HEK293T (cell line): Measurements from ENCODE around the gene MORN5.

Experiments
- ARNT ChIP-seq: fragments of 450-650 bp; IDR thresholded peaks from 2 replicates; pipeline ENCODE4 v1.6.1; 2017; ENCODE audit warnings: mild to moderate bottlenecking
- BHLHE40 ChIP-seq: fragments of 450-650 bp; IDR thresholded peaks from 2 replicates; pipeline ENCODE4 v1.6.1; 2016; ENCODE audit warnings: mild to moderate bottlenecking, moderate library complexity, borderline replicate concordance
- ELF4 ChIP-seq: fragments of 450-650 bp; IDR thresholded peaks from 2 replicates; pipeline ENCODE4 v1.6.1; 2017; ENCODE audit warnings: antibody characterized with exemption
- FOXA1 ChIP-seq: fragments of 450-650 bp; IDR thresholded peaks from 2 replicates; pipeline ENCODE4 v1.6.1; 2016; ENCODE audit warnings: mild to moderate bottlenecking
- FOXM1 ChIP-seq: fragments of 450-650 bp; IDR thresholded peaks from 2 replicates; pipeline ENCODE4 v1.6.1; 2017; ENCODE audit warnings: mild to moderate bottlenecking, borderline replicate concordance
- HDGF ChIP-seq: fragments of 450-650 bp; IDR thresholded peaks from 2 replicates; pipeline ENCODE4 v1.6.1; 2017; ENCODE audit warnings: antibody characterized with exemption, borderline replicate concordance
- L3MBTL2 ChIP-seq: fragments of 450-650 bp; conservative IDR thresholded peaks from 2 replicates; pipeline ENCODE4 v1.6.1; 2016; ENCODE audit warnings: mild to moderate bottlenecking
- LEF1 ChIP-seq: fragments of 450-650 bp; IDR thresholded peaks from 2 replicates; pipeline ENCODE4 v1.6.1; 2017; ENCODE audit warnings: mild to moderate bottlenecking, borderline replicate concordance
- NFRKB ChIP-seq: fragments of 450-650 bp; IDR thresholded peaks from 2 replicates; pipeline ENCODE4 v1.6.1; 2016; ENCODE audit warnings: mild to moderate bottlenecking, moderate library complexity
- SUZ12 ChIP-seq: fragments of 450-650 bp; IDR thresholded peaks from 2 replicates; pipeline ENCODE4 v1.6.1; 2016; ENCODE audit warnings: mild to moderate bottlenecking
- TARDBP ChIP-seq: fragments of 450-650 bp; IDR thresholded peaks from 2 replicates; pipeline ENCODE4 v1.6.1; 2016
- ZNF384 ChIP-seq: fragments of 450-650 bp; IDR thresholded peaks from 2 replicates; pipeline ENCODE4 v1.6.1; 2016

- TF ChIP-seq FOXA1, result no peak
- no peak for TF ChIP-seq FOXM1
- TF ChIP-seq ZNF384, result no peak
- no peak for TF ChIP-seq ELF4
- no peak for TF ChIP-seq L3MBTL2
- no peak for TF ChIP-seq NFRKB
- TF ChIP-seq BHLHE40, result no peak
- no peak for TF ChIP-seq SUZ12
- no peak for TF ChIP-seq ARNT
- no peak for TF ChIP-seq HDGF
- no peak for TF ChIP-seq TARDBP
- TF ChIP-seq LEF1, result no peak
Observed at GRCh38 chr9:122143876-122144405, 15.8 kb upstream of the MORN5 start.
